Colonic mucosa (tissue), 4 donors: ENCODE measurements around the gene SUPT20H. TPM values are rescaled to one million over a fixed set of nuclear protein-coding genes. Genes with fewer than 3 reads are reported as not detected.

Experiments used
- DNase-seq: peaks from one replicate; pipeline ENCODE4 v3.0.0-alpha.2; 2020
- H3K27ac ChIP-seq: fragments of 200-600 bp; one replicate; pipeline ENCODE4 v1.8.0; 2021
- H3K27me3 ChIP-seq: fragments of 200-600 bp; one replicate; pipeline ENCODE4 v1.8.0; 2021
- H3K36me3 ChIP-seq: fragments of 200-600 bp; one replicate; pipeline ENCODE4 v1.8.0; 2021
- H3K4me1 ChIP-seq: fragments of 200-600 bp; one replicate; pipeline ENCODE4 v1.8.0; 2021; ENCODE audit warnings: mild to moderate bottlenecking
- H3K4me3 ChIP-seq: fragments of 200-600 bp; one replicate; pipeline ENCODE4 v1.8.0; 2021
- H3K9ac ChIP-seq, 2 donors: one replicate each; pipeline ENCODE4 v1.7.0; 2013; ENCODE audit warnings: control low read depth in 2 of 2, low read depth in 2 of 2, low read length in 2 of 2
- H3K9me3 ChIP-seq: fragments of 200-600 bp; one replicate; pipeline ENCODE4 v1.8.0; 2021
- intact Hi-C: fragments of 100-400 bp; cut with DNase I; formaldehyde crosslinking; loops from one replicate; pipeline ENCODE4 v1.14.1; 2022
- total RNA-seq, 2 donors: library from RNA; stranded (reverse); fragmentation: NEBNext Ultra II Directional in 1 of 2; extraction: Animal tissue kit (Norgen Biotek cat#: 25700) in 1 of 2; gene quantifications; one replicate each; pipeline ENCODE4 v1.2.1, GENCODE V29; 2021
- TF ChIP-seq, protein P1 (sequence below): fragments of 200-600 bp; IDR thresholded peaks from one replicate; pipeline ENCODE4 v1.8.0; 2022; ENCODE audit warnings: antibody characterized with exemption, mild to moderate bottlenecking
- donor health status: healthy.
- donor health status: DM: no; HTN: no; CAD: no.
- donor health status: DM: no; HTN: no; CAD: no.

The SUPT20H gene
- total RNA-seq, 2 donors from 2014 or later = 40.5 to 42.2 TPM

DNA sequence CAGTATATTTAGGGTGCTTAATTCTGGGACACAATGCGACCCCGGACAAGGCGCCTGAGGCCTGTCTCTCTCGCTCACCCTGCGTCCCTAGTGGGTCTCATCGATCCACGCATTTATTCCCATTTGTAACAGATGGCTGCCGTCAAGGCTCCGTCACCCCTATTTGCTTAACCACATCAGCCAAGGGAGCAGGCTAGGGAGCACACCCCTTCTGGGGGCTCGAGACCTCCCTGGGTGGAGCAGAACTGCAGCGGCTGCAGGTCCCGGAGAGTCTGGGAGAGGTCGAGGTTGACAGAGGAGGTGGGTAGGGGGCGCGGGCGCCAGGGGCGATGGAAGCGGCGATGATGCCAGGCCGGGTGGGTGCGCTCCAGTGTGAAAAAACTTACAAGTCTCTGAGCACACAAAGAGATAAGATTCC lies 60.9 kb downstream of the SUPT20H start:
- Histone ChIP-seq H3K27ac (peak overlapping the region; percentile 99), H3K4me1 (peaks cover 7% of the 10 kb centered on the region), H3K4me3 (peak overlapping the region; percentile 84), H3K36me3 (peaks cover 7% of the 10 kb centered on the region), H3K27me3 (no peaks in the 10 kb centered on the region), H3K9me3 (no peaks in the 10 kb centered on the region), H3K9ac (peak overlapping the region; percentile 95 to 96)
- intact Hi-C loops = no loop called here
- TF ChIP-seq, protein P1, sequence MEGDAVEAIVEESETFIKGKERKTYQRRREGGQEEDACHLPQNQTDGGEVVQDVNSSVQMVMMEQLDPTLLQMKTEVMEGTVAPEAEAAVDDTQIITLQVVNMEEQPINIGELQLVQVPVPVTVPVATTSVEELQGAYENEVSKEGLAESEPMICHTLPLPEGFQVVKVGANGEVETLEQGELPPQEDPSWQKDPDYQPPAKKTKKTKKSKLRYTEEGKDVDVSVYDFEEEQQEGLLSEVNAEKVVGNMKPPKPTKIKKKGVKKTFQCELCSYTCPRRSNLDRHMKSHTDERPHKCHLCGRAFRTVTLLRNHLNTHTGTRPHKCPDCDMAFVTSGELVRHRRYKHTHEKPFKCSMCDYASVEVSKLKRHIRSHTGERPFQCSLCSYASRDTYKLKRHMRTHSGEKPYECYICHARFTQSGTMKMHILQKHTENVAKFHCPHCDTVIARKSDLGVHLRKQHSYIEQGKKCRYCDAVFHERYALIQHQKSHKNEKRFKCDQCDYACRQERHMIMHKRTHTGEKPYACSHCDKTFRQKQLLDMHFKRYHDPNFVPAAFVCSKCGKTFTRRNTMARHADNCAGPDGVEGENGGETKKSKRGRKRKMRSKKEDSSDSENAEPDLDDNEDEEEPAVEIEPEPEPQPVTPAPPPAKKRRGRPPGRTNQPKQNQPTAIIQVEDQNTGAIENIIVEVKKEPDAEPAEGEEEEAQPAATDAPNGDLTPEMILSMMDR = no peak
- peak; percentile 35 for DNase-seq

GRCh38 chr13:36997716-36998427 lies 61.6 kb downstream of the SUPT20H start:
- H3K9ac ChIP-seq = peak overlapping the region; percentile 95 to 96
- H3K4me3 ChIP-seq = peak overlapping the region; percentile 84
- no peaks in the 10 kb centered on the region for H3K27me3 ChIP-seq
- intact Hi-C loops = no loop called here
- no peak for DNase-seq
- peaks cover 8% of the 10 kb centered on the region for H3K36me3 ChIP-seq
- peaks cover 7% of the 10 kb centered on the region for H3K4me1 ChIP-seq
- no peak overlapping the region for H3K27ac ChIP-seq
- no peaks in the 10 kb centered on the region for H3K9me3 ChIP-seq
- TF ChIP-seq, protein P1 = no peak

GRCh38 chr13:36992362-36992761 lies 67.1 kb downstream of the SUPT20H start:
- H3K4me3 ChIP-seq = no peak overlapping the region
- H3K27me3 ChIP-seq = no peaks in the 10 kb centered on the region
- no peak overlapping the region for H3K27ac ChIP-seq
- no peak overlapping the region for H3K9ac ChIP-seq
- TF ChIP-seq, protein P1 = no peak
- H3K9me3 ChIP-seq = no peaks in the 10 kb centered on the region
- intact Hi-C loops = no loop called here
- H3K36me3 ChIP-seq = peaks cover 26% of the 10 kb centered on the region
- no peak for DNase-seq
- no peaks in the 10 kb centered on the region for H3K4me1 ChIP-seq

GRCh38 chr13:36986462-36987240 lies 72.8 kb downstream of the SUPT20H start:
- Histone ChIP-seq H3K9ac (no peak overlapping the region), H3K4me1 (no peaks in the 10 kb centered on the region), H3K4me3 (no peak overlapping the region), H3K36me3 (peaks cover 22% of the 10 kb centered on the region), H3K27me3 (no peaks in the 10 kb centered on the region), H3K9me3 (no peaks in the 10 kb centered on the region), H3K27ac (no peak overlapping the region)
- TF ChIP-seq, protein P1 = no peak
- intact Hi-C loops = no loop called here
- DNase-seq = no peak

DNA sequence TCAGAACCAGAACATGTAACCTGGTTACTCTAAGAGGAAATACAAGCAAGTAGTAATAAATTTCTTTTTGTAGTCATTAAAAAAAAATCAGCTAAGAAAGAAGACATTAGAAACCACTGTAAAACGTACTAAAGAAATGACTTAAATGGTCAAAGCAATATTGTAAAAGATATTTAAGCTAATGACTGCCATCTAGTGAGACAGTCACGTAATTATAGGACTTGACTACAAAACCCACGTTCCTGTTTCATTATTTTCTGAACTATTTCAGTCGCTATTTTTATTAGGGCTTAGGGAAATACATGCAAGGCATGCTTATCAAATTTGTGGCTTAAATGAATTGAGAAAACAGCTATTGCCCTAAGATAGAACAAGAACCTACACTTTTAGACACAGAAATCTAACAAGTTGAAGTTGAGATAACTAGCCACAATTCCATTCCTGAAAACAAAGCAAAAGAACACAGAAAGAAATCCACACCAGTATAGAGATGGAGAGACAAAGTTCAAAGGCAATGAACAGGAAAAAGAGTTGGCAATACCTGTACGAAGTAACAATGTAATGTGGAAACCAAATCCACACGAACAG lies 78.2 kb downstream of the SUPT20H start:
- Histone ChIP-seq H3K36me3 (peaks cover 8% of the 10 kb centered on the region), H3K4me1 (no peaks in the 10 kb centered on the region), H3K9me3 (no peaks in the 10 kb centered on the region), H3K4me3 (no peak overlapping the region), H3K9ac (no peak overlapping the region), H3K27ac (no peak overlapping the region), H3K27me3 (no peaks in the 10 kb centered on the region)
- no peak for DNase-seq
- TF ChIP-seq, protein P1 = peak; percentile 36
- intact Hi-C loops = loop anchor here (2.0 kb wide), 1 partner anchor 124 kb away; no protein-coding TSS in a partner anchor
